ENCODE measurements around the gene RAB3IL1. TPM values are rescaled to one million over a fixed set of nuclear protein-coding genes. Genes with fewer than 3 reads are reported as not detected.

Gene RAB3IL1
- total and polyA plus RNA-seq, 3 donors from 2014 or later = 57.7 to 88.2 (median 65.8) TPM

- Histone ChIP-seq H3K36me3 (ENCODE audit: low read depth, missing control alignments) (no peaks in the 10 kb centered on the region), H3K27me3 (no peaks in the 10 kb centered on the region), H3K9me3 (no peaks in the 10 kb centered on the region), H3K4me1 (peaks cover 75% of the 10 kb centered on the region), H3K4me3 (no peak overlapping the region), H3K27ac (peak overlapping the region in 1 of 2 donors; percentile 66)
- 44 to 58% methylated on average over 7 of the region's 7 CpGs for WGBS, 2 donors
- no peak for DNase-seq
- TF ChIP-seq, protein P1, sequence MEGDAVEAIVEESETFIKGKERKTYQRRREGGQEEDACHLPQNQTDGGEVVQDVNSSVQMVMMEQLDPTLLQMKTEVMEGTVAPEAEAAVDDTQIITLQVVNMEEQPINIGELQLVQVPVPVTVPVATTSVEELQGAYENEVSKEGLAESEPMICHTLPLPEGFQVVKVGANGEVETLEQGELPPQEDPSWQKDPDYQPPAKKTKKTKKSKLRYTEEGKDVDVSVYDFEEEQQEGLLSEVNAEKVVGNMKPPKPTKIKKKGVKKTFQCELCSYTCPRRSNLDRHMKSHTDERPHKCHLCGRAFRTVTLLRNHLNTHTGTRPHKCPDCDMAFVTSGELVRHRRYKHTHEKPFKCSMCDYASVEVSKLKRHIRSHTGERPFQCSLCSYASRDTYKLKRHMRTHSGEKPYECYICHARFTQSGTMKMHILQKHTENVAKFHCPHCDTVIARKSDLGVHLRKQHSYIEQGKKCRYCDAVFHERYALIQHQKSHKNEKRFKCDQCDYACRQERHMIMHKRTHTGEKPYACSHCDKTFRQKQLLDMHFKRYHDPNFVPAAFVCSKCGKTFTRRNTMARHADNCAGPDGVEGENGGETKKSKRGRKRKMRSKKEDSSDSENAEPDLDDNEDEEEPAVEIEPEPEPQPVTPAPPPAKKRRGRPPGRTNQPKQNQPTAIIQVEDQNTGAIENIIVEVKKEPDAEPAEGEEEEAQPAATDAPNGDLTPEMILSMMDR (IDR thresholded peaks at IDR 0.05) = no peak
- TF ChIP-seq POLR2A (IDR thresholded peaks at IDR 0.05) = no peak
- intact Hi-C loops (cut with DNase I; ENCODE audit: low total_unique reads) = no loop called here
Observed at GRCh38 chr11:61911128-61911700, 6.2 kb downstream of the RAB3IL1 start.

GRCh38 chr11:61910187-61911127, 6.9 kb downstream of the RAB3IL1 start:
- Histone ChIP-seq H3K4me1 (peaks cover 72% of the 10 kb centered on the region), H3K27me3 (no peaks in the 10 kb centered on the region), H3K9me3 (no peaks in the 10 kb centered on the region), H3K4me3 (no peak overlapping the region), H3K27ac (peak overlapping the region; percentile 47 to 66), H3K36me3 (ENCODE audit: low read depth, missing control alignments) (no peaks in the 10 kb centered on the region)
- TF ChIP-seq, protein P1 (IDR thresholded peaks at IDR 0.05) = no peak
- TF ChIP-seq POLR2A (IDR thresholded peaks at IDR 0.05) = no peak
- WGBS, 2 donors = 69 to 78% methylated on average over 4 to 13 of the region's 13 CpGs
- DNase-seq = no peak
- intact Hi-C loops (cut with DNase I; ENCODE audit: low total_unique reads) = no loop called here

GRCh38 chr11:61908730-61909316, 8.5 kb downstream of the RAB3IL1 start:
- H3K27me3 ChIP-seq = no peaks in the 10 kb centered on the region
- DNase-seq = peak; percentile 75
- intact Hi-C loops (cut with DNase I; ENCODE audit: low total_unique reads) = no loop called here

DNA sequence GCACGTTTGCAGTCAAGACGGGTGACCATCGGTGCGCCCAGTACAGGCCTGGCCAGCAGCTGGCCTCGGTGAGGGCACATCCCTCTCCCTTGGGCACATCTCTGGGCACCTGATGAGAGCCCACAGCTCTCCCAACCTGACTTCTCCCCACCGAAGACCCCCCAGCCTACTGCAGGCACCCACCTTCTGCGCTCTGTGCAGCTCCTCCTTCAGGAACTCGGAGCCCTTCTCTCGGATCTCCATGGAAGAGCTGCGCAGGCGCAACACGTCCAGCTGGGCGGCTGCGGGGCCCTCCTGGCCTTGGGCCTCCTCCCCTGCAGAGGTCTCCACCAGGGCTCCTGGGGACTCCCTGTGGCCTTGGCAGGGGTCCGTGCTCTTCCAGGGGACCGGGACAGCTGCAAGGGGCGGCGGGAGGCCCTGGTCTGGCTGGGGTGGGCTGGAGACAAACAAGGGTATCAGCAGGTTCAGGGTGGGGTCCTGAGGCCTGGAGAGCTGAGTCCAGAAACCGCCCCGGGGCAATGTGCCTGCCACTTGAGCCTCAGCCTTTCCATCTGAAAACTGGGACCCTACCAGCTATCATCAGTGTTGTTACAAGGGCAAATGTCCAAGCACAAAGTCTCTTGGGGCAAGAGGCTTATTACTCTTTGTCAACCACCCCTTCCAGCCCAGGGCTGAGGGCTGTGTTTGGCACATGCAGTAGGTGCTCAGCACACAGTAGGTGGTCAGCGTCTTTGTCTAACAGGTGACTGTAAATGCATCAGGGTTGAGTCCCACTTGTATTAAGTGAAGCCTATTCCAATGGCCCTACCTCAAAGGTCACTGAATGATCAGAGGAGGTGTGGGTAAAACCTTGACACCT, 9.3 kb downstream of the RAB3IL1 start:
- H3K27ac ChIP-seq = peak overlapping the region; percentile 63 to 66
- 66 to 83% methylated on average over 7 to 20 of the region's 21 CpGs for WGBS, 2 donors
- no peaks in the 10 kb centered on the region for H3K27me3 ChIP-seq
- H3K4me3 ChIP-seq = no peak overlapping the region
- no peaks in the 10 kb centered on the region for H3K9me3 ChIP-seq
- no peak for DNase-seq
- TF ChIP-seq, protein P1 (IDR thresholded peaks at IDR 0.05) = no peak
- no peak for TF ChIP-seq POLR2A (IDR thresholded peaks at IDR 0.05)
- no peaks in the 10 kb centered on the region for H3K36me3 ChIP-seq (ENCODE audit: low read depth, missing control alignments)
- intact Hi-C loops (cut with DNase I; ENCODE audit: low total_unique reads) = no loop called here
- peaks cover 53% of the 10 kb centered on the region for H3K4me1 ChIP-seq

More at GRCh38 chr11:61908730-61909316, 8.5 kb downstream of the RAB3IL1 start:
- peak overlapping the region; percentile 63 to 66 for H3K27ac ChIP-seq
- TF ChIP-seq POLR2A (IDR thresholded peaks at IDR 0.05) = no peak
- TF ChIP-seq, protein P1 (IDR thresholded peaks at IDR 0.05) = no peak
- WGBS, 2 donors = 35 to 66% methylated on average over 6 to 10 of the region's 10 CpGs
- H3K4me1 ChIP-seq = peaks cover 57% of the 10 kb centered on the region
- H3K9me3 ChIP-seq = no peaks in the 10 kb centered on the region
- H3K36me3 ChIP-seq (ENCODE audit: low read depth, missing control alignments) = no peaks in the 10 kb centered on the region
- no peak overlapping the region for H3K4me3 ChIP-seq
